HG03139 (cell line): Measurements from ENCODE around the gene MED22.
"Not testable (repeated sequence)": the region's sequence is repeated elsewhere in the genome, so short reads cannot be mapped to it uniquely, and the experiment has no call there.

Source experiments
- ATAC-seq: cut with Tn5 transposase; IDR thresholded peaks from one replicate; pipeline ENCODE4 v1.9.1; 2021; ENCODE audit not compliant: unreplicated experiment

The MED22 gene

DNA sequence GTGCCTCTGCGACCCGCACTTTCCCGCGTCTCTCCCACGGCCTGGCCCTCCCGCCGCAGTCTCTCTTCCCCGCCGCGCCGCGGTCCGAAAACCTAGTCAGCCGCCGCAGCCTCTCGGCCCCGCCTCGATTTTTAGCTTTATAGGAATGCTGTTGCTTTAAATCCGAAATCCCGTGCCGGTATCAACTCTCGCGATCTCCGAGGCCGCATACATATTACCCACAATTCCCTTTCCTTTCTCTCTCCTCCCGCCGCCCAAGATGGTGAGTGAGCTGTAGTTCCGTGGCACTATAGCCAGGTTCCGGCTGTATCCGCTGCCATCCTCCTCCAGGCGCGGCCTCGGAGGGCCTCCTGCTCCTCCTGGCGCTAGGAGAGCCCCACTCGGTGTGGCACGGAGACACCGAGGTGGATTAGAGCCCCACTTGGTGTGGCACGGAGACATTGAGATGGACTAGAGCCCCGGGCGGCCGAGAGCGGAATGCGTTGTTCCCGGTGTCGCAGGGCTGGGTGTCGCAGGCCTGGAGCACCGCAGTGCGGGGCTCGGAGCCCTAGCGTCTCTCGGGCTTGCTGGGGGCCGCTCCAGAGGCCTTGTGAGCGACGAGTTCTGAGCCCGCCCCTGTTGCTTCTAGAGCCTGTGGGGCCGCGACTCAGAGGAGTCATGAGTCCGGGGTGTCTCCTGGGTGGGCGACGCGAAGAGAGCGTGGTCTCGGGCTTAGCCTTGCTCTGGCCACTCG lies at the start of gene MED22, which contains the start of gene RPL7A:
Gene MED22, minus strand, starts transcription at position 147 of the 733 bp plus-strand sequence. CDS start 1,469 bp downstream, outside the sequence.
Gene RPL7A, plus strand, starts transcription at position 234 of the 733 bp plus-strand sequence. Its CDS starts 26 bp downstream, at position 260.
- peak; percentile 62 for ATAC-seq

DNA sequence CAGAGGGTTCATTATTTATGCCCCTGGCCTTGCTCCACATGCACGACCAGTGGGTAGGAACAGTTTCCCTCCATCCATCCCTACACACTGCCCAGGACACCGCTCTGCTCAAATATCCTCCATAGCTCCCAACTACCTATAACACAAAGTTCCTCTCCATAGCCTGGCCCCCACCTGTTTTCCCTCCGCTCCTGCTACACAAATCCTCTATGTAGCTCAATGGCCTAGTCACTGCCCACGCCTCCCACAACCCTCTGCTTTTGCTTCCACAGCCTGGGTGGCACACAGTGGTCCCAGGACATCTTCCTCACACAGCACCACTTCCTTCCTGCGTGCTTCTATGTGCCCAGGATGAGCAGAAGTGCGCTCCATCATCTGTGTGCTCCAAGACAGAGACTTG lies 49.4 kb upstream of the MED22 start:
- ATAC-seq = no peak

DNA sequence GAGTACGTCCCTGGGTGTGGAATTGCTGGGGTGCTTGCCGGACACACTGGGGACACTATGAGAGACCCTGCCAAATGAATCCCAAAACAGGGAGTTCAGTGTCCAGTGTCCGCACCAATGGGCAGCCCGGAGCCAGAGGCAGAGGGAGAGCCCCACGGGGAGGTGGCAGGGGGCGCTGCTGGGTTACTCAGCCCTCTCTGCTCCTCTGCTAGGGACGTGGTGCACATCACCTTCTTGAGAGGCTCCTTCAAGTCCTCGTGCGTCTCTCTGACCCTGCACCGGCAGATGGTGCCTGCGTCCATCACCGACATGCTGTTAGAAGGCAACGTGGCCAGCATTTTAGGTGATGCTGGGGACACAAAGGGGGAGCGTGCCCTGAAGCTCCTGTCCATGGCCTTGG lies 49.0 kb upstream of the MED22 start:
- no peak for ATAC-seq

DNA sequence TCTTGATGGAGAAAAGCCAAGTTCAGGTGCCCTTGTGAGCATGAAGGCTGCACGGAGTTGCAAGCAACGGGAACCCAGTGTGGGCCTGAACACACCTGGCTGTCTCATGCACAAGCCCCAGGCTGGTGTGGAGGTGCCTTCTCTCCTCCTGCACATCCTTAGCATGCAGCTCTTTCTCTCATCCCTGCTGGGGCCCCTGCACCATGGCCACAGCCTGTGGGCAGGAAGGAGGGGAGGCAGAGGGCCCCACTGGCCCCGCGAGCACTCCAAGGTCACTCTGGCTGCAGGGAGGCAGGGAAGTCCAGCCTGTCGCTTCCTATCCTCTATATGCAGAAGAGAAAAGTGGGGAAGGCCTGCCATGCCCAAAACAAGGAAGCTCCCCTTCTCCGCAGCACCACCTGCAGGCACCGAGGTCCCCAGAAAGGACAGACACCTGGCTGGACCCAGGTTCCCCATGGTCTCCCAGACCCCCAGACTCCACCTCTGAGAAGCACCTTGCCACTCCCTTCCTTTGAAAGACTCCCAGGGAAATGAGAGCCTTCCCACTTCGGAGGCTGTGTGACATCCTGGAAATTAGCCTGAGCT lies 46.8 kb upstream of the MED22 start:
- no peak for ATAC-seq

DNA sequence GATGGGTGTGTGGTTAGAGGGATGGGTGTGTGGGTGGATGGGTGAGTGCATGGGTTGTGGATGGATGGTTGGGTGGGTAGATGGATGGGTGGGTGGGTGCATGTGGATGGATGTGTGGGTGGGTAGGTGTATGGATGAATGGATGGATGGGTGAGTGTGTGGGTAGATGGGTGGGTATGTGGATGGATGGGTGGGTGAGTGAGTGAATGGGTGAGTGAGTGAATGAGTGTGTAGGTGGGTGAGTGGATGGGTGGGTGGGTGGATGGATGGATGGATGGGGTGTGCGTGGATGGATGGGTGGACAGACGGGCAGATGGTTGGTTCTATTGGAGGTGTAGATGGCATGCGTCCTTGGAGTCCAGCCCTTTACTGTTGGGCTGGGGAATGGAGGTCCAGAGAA lies 45.5 kb upstream of the MED22 start:
- no peak for ATAC-seq

DNA sequence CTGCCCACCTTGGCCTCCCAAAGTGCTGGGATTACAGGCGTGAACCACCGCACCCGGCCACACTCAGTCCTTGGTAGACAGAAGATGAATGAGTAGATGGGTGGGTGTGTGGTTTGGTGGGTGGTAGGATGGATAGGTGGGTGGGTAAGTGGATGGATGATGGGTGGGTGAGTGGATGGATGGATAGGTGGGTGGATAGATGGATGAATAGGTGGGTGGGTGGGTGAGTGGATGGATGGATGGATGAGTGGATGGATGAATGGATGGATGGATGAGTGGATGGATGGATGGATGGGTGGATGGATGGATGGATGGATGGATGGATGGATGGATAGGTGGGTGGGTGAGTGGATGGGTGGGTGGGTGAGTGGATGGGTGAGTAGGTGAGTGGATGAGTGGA lies 44.4 kb upstream of the MED22 start:
- ATAC-seq = not testable (repeated sequence)

DNA sequence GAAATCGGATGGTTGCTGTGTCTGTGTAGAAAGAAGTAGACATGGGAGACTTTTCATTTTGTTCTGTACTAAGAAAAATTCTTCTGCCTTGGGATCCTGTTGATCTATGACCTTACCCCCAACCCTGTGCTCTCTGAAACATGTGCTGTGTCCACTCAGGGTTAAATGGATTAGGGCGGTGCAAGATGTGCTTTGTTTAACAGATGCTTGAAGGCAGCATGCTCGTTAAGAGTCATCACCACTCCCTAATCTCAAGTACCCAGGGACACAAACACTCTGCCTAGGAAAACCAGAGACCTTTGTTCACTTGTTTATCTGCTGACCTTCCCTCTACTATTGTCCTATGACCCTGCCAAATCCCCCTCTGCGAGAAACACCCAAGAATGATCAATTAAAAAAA lies 43.5 kb upstream of the MED22 start:
- ATAC-seq = not testable (repeated sequence)

DNA sequence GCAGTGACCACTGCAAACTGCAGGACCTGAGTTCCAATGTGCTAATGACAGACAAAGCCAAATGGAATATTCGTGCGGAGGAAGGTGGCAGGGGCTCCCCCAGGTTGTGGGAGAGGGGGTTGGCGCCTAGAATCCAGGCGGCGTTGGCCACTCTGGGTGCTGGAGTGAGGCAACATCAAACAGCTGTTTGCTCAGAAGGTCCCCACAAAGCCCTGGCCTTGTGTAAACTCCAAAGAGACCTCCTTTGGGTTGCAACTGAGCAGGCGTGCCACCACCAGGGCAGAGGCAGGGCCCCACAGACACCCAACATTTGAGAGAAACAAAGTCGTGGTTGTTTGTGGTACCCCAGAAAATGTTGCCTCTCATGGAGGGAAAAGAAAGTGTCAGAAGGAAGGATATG lies 42.8 kb upstream of the MED22 start:
- no peak for ATAC-seq

DNA sequence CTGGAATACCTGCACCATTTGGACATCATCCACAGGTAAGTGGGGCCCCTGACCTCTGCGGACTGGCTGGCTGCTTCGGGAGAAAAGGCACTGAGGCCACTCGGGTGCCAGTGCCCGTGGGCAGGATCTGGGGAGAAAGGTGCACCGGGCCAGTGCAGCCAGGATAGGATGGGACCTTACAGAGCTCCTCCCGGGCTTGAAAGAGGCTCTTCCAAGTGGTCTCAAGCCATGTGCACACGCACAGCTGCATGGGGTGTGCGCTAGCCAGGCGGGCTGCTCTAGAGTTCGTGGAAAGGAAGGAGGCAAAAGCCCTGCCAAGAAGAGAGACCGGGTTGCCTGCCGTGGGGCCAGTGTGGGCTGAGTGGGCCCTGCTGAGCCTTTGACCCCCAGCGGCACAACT lies 41.6 kb upstream of the MED22 start:
- ATAC-seq = no peak

DNA sequence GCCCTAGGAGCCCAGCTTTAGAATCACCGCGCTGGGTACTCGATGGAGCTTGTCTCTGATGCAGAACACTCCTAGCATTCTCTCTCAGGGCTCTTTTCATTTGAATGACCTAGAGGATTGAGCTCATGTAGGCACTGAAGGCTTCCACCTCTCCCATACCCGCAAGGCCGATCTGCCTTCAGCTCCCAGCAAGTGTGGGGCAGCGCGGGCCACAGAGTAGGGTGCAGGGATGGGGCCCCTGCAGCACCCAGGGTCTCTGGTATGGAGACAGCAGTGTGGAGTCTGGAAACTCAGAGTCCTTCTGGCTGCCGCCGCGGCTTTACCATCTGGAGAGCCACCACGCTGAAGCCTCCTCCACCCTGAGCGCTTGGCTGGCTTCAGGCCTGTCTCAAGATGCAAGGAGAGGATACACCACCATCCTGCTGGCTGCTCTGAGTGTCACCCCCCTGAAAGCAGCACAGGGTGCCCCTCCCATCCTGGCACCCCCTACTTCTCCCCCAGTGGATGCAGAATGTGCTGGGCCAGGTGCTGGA lies 41.2 kb upstream of the MED22 start:
- ATAC-seq = no peak

DNA sequence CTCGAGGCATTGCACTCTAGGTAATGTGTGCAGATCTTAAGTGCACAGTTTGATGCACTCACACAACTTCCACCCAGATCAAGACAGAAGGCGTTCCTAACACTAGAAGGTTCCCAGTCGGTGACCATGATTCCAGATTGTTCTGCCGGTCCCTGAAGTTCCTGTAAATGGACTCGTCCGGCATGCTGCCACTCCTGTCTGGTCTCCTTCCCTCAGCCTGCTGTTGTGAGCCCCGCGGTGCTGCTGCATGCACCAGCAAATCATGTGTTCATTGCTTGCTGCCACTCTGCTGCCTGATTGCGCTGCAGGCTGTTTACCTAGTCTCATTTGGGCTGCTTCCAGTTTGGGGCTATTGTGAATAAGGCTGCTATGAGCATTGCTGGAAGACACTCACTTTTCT lies 39.7 kb upstream of the MED22 start:
- no peak for ATAC-seq

DNA sequence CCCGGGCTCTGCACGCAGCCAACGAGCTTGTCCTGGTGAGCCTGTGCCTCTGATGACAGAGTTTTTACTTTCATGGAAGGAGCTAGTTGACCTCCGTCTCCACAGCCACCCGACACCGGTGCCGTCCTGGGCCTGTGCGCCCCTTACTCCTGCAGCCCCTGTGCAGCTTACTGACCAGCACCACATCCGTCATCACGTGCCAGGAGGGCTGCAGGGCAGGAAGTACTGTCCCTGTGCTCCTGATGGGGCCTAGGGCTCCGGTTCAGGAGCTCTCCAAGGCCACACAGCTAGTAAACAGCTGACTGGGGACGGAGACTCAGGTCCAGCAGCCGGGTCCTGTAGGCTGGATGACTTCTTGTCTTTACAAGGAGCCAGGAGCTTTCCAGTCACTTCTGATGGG lies 38.4 kb upstream of the MED22 start:
- no peak for ATAC-seq

DNA sequence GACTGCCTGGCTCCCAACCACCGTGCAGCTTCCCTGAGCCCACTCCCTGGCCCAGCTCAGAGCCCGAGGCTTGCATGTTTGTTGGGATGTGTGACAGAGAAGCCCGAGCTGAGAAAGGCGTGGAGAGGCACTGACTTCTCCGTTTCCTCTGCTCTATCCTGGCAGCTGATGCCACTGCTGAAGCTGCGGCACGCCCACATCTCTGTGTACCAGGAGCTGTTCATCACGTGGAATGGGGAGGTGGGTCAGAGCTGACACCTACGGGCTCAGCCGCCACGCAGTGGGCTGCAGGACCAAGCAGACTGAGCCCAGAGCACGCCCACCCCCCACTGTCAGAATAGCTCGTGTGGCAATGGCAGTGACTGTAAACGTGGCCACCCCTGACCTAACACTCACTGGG lies 37.5 kb upstream of the MED22 start:
- no peak for ATAC-seq

DNA sequence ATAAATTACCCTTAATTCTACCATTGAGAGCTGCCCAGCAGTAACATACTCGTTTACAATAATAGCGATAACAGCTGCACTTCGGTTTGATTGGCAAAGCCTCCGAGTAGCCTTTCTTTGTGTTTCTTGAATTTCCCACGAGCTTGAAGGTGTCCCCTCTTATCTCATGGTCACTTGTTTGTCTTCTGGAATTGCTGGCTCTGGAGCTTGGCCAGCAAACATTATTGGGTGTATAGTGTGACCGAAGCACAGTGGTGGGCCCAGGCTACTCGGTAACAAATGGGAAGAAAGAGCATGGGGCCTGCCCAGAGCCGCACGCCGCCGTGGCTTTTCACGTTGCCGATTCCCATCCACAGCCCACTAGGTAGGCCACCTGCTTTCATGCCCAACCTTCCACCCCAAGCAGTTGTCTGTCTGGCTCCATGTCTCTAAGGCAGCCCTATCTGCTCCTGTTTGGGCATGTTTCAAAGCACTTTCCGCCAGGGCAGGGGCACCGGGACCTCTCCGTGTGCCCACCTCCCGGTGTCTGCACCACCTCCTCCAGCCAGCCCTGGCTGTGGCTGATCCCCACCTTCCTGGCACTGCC lies 36.9 kb upstream of the MED22 start:
- no peak for ATAC-seq

DNA sequence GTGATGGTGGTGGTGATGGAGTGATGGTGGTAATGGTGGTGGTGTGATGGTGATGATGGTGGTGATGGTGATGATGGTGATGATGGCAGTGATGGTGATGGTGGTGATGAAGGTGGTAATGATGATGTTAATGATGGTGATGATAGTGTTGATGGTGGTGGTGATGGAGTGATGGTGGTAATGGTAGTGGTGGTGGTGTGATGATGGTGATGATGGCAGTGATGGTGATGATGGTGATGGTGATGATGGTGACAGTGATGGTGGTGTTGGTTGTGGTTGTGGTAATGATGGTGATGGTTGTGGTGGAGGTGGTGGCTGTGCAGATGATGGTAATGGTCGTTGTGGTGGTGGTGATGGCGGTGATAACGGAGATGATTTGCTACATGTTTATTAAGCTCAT lies 35.5 kb upstream of the MED22 start:
- ATAC-seq = no peak

DNA sequence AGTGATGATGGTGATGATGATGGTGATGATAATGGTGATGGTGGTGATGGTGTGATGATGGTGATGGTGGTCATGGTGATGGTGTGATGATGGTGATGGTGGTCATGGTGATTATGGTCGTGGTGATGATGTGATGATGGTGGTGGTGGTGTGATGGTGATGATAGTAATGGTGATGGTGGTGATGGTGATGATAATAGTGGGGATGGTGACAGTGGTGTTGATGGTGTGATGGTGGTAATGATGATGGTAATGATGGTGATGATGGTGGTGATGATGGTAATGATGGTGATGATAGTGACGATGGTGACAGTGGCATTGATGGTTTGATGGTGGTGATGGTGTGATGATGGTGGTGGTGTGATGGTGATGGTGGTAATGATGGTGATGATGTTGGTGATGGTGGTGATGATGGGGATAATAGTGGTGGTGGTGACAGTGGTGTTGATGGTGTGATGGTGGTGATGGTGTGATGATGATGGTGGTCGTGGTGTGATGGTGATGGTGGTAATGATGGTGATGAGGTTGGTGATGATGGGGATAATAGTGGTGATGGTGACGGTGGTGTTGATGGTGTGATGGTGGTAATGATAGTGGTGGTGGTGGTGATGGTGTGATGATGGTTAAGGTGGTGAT lies 34.7 kb upstream of the MED22 start:
- ATAC-seq = no peak

DNA sequence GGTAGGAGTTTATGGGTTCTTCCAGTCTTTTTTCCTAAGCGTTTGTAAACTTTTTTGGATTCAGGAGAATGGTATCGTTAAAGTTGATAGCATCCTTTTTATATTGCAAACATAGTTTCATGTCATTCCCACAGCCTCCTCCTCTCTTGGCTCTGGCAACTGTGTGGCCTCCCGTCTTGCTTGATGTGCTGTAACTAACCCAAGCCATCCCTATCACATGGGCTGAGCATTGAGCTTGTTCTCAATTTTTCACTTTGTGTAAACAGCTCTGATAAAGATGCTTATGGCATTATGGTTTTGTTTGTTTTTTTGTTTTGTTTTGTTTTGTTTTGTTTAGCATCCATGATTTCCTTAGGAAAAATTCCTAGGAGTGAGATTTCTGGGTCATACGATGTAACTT lies 32.8 kb upstream of the MED22 start:
- ATAC-seq = no peak

DNA sequence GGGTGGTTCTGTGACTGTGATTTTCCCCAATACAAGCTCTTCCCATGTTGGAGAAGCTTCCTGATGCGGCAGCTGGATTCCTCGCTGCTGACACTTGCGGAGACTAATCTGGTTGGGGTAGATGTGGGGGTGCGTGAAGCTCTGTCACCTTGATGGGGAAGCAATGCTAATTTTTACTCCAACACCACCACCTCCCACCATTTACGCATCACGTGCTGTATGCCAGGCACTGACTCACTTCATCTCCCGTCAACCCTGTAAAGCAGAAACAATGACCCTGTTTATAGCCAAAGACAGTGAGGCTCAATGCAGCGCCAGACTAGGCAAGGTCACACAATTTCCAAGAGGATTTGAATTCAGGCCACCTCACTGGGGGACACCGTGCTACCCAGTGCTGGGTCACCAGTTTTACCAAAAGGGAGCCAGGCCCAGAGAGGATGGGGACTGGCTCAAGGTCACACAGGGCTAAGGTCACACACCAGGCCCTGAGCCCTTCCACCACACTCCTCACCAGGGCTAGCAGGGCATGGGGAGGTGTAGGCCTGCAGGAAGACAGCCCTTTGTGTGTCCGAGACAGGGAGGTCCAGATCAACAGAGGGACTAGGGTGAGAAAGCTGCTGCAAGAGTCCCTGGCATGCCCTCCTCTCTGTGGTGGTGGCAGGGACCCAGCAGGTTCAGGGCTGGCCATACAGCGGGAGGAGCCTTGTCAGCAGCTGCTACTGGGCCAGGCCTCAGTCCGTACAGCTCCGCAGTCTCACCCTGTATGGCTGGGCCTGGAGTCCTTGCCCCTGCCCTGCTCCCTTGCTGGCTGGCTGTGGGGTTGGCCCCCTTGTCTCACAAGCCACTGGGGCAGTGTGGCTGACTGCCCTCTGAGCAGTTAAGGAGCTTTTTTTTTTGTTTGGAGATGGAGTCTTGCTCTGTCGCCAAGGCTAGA lies 31.5 kb upstream of the MED22 start:
- no peak for ATAC-seq

DNA sequence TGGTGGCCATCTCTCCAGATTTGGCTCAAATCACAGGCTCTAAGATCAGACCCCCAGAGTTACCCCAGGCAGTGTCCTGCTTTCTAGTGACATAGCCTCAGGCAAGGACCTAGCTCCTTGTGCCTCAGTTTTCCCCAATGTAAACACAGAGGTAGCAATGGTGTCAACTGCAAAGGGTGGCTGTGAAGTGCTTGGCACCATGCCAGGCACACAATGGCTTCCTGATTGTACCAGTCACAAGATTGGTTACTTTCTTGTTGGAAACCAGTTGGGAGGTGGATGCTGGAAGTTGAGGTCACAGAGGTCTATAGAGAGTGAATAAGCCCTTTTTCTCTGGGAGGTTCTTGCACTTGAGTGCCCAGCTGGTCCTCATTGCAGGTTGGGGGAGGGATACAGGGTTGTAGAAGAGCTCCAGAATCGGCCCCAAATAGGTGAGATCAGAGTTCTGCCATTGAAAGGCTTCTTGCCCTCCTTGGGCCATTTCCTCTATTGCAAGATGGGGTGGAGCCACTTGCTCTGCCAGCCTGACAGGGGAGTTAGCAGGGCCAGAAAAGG lies 30.6 kb upstream of the MED22 start:
- ATAC-seq = no peak

DNA sequence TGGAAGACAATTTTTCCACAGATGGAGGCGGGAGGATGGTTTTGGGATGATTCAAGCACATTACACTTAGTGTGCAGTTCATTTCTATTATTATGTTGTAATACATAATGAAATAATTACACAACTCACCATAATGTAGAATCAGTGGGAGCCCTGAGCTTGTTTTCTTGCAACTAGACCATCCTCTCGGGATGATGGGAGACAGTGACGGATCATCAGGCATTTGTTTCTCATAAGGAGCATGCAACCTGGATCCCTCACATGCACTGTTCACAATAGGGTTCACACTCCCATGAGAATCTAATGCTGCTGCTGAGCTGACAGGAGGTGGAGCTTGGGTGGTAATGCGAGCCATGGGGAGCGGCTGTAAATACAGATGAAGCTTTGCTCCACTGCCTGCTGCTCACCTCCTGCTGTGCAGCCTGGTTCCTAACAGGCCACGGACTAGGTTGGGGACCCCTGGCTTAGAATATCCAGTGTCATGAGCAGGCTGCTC lies 29.8 kb upstream of the MED22 start:
- no peak for ATAC-seq
